Mesenchymal stem cell (in vitro differentiated cells and primary cell): Measurements from ENCODE around the gene KBTBD7.
"Not testable (repeated sequence)": the region's sequence is repeated elsewhere in the genome, so short reads cannot be mapped to it uniquely, and the experiment has no call there.

Experiments
- DNase-seq: peaks from one replicate; pipeline ENCODE4 v3.0.0-alpha.2; 2013
- H2AFZ ChIP-seq: one replicate; pipeline ENCODE4 v1.6.1; 2013; ENCODE audit warnings: low read depth, mild to moderate bottlenecking, control low read depth, inconsistent platforms, low read length, moderate library complexity
- H2AK5ac ChIP-seq: 2 replicates; pipeline ENCODE4 v1.6.1; 2013; ENCODE audit warnings: low read length, moderate library complexity, mild to moderate bottlenecking, inconsistent platforms; ENCODE audit not compliant: severe bottlenecking
- H2BK120ac ChIP-seq: one replicate; pipeline ENCODE4 v1.6.1; 2013; ENCODE audit warnings: low read depth, mild to moderate bottlenecking, inconsistent platforms, low read length, moderate library complexity
- H2BK12ac ChIP-seq, 2 experiments: one replicate each; pipeline ENCODE4 v1.6.1; 2013; ENCODE audit warnings: inconsistent platforms in 2 of 2, low read length in 2 of 2, mild to moderate bottlenecking in 2 of 2, moderate library complexity in 2 of 2, control low read depth in 1 of 2
- H2BK15ac ChIP-seq: one replicate; pipeline ENCODE4 v1.6.1; 2013; ENCODE audit warnings: mild to moderate bottlenecking, low read depth, inconsistent platforms; ENCODE audit not compliant: poor library complexity, severe bottlenecking
- H2BK5ac ChIP-seq: 2 replicates; pipeline ENCODE4 v1.6.1; 2013; ENCODE audit warnings: low read depth, mild to moderate bottlenecking, low read length, control low read depth, inconsistent platforms; ENCODE audit not compliant: poor library complexity, severe bottlenecking
- H3K14ac ChIP-seq, 2 experiments: one replicate each; pipeline ENCODE4 v1.6.1; 2013; ENCODE audit warnings: inconsistent platforms in 2 of 2, low read length in 2 of 2, control low read depth in 1 of 2, mild to moderate bottlenecking in 1 of 2, moderate library complexity in 1 of 2
- H3K18ac ChIP-seq, 2 experiments: one replicate each; pipeline ENCODE4 v1.6.1; 2013; ENCODE audit warnings: inconsistent platforms in 2 of 2, low read length in 2 of 2, control low read depth in 1 of 2, low read depth in 1 of 2, mild to moderate bottlenecking in 1 of 2
- H3K23ac ChIP-seq, 2 experiments: one replicate each; pipeline ENCODE4 v1.6.1; 2013; ENCODE audit warnings: inconsistent platforms in 2 of 2, low read length in 2 of 2, mild to moderate bottlenecking in 2 of 2, moderate library complexity in 2 of 2, control low read depth in 1 of 2
- H3K27ac ChIP-seq: 2 replicates; pipeline ENCODE4 v1.5.1; 2013; ENCODE audit warnings: mild to moderate bottlenecking, moderate library complexity, low read length, control low read depth, inconsistent platforms; ENCODE audit not compliant: poor library complexity, severe bottlenecking
- H3K27me3 ChIP-seq, 2 experiments: 2 replicates each; pipeline versions ENCODE4 v1.6.1 to v1.7.0; 2013; ENCODE audit warnings: low read length in 2 of 2, mild to moderate bottlenecking in 2 of 2, moderate library complexity in 2 of 2, control low read depth in 1 of 2, inconsistent platforms in 1 of 2; ENCODE audit not compliant: control insufficient read depth in 1 of 2, insufficient read depth in 1 of 2
- H3K36me3 ChIP-seq, 2 experiments: 2 replicates each; pipeline versions ENCODE4 v1.6.1 to v1.7.0; 2013; ENCODE audit warnings: low read length in 2 of 2, control low read depth in 1 of 2, inconsistent platforms in 1 of 2, low read depth in 1 of 2, mild to moderate bottlenecking in 1 of 2; ENCODE audit not compliant: insufficient read depth in 2 of 2, control insufficient read depth in 1 of 2
- H3K4ac ChIP-seq, 2 experiments: one replicate each; pipeline ENCODE4 v1.6.1; 2013; ENCODE audit warnings: inconsistent platforms in 2 of 2, low read length in 2 of 2, mild to moderate bottlenecking in 2 of 2, moderate library complexity in 2 of 2, control low read depth in 1 of 2, low read depth in 1 of 2
- H3K4me1 ChIP-seq: 2 replicates; pipeline ENCODE4 v1.6.1; 2013; ENCODE audit warnings: low read depth, low read length, control low read depth; ENCODE audit not compliant: control insufficient read depth, insufficient read depth
- H3K4me2 ChIP-seq: 2 replicates; pipeline ENCODE4 v1.6.1; 2013; ENCODE audit warnings: low read length, mild to moderate bottlenecking, inconsistent platforms; ENCODE audit not compliant: poor library complexity, severe bottlenecking
- H3K4me3 ChIP-seq, 2 experiments: 2 replicates each; pipeline versions ENCODE4 v1.5.1 to v1.7.0; 2013; ENCODE audit warnings: low read length in 2 of 2, mild to moderate bottlenecking in 2 of 2, control low read depth in 1 of 2, low read depth in 1 of 2; ENCODE audit not compliant: insufficient read depth in 1 of 2
- H3K79me1 ChIP-seq: replicated peaks from 2 replicates; pipeline ENCODE4 v1.6.1; 2013; ENCODE audit warnings: mild to moderate bottlenecking, control low read depth, low read length, inconsistent platforms; ENCODE audit not compliant: poor library complexity, severe bottlenecking
- H3K9ac ChIP-seq: 2 replicates; pipeline ENCODE4 v1.7.0; 2013; ENCODE audit warnings: mild to moderate bottlenecking, low read length, moderate library complexity
- H3K9me3 ChIP-seq: 2 replicates; pipeline ENCODE4 v1.7.0; 2013; ENCODE audit warnings: mild to moderate bottlenecking, low read length; ENCODE audit not compliant: control insufficient read depth
- H4K8ac ChIP-seq: one replicate; pipeline ENCODE4 v1.6.1; 2013; ENCODE audit warnings: inconsistent platforms, mild to moderate bottlenecking, low read length, moderate library complexity
- H4K91ac ChIP-seq: one replicate; pipeline ENCODE4 v1.6.1; 2013; ENCODE audit warnings: mild to moderate bottlenecking, low read length, inconsistent platforms
- WGBS: methylation state at CpG from one replicate; pipeline ENCODE4 v1.1.7; 2013; ENCODE audit warnings: mixed read lengths; 5-methylcytosine and 5-hydroxymethylcytosine counted together

KBTBD7 gene

DNA sequence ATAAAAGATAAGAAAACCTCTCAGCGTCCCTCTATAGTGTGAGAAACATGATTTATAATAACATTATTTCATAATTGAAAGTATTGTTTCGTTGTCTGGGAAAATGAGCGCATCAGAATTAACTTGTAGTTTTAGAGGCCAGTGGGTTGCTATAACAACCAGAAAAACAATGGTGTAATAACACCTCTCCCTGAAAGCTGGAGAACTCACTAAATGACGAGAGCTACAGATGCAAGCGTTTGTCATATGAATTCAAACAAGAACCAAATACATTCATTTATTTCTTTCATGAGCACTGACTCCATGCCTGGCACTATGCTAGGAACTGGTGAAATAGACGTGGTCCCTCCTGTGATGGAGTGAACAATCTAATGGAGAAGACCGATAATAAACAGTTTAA lies 16.3 kb downstream of the KBTBD7 start:
- Histone ChIP-seq H3K14ac (no peak overlapping the region), H2BK5ac (no peak overlapping the region), H2BK15ac (no peak overlapping the region), H3K36me3 (no peaks in the 10 kb centered on the region), H2AK5ac (no peak overlapping the region), H3K4ac (no peak overlapping the region), H3K27ac (no peak overlapping the region), H2BK120ac (no peak overlapping the region), H3K4me1 (no peaks in the 10 kb centered on the region), H3K23ac (no peak overlapping the region), H4K8ac (no peak overlapping the region), H2AFZ (no peak overlapping the region), H4K91ac (no peak overlapping the region), H3K4me2 (no peak overlapping the region), H3K18ac (no peak overlapping the region), H3K9ac (peak overlapping the region; percentile 66), H3K4me3 (no peak overlapping the region), H3K27me3 (no peaks in the 10 kb centered on the region), H3K9me3 (peaks cover 9% of the 10 kb centered on the region), H2BK12ac (no peak overlapping the region), H3K79me1 (no peaks in the 10 kb centered on the region)
- DNase-seq: peak; percentile 58
- WGBS: 89% methylated on average over 6 of the region's 7 CpGs

DNA sequence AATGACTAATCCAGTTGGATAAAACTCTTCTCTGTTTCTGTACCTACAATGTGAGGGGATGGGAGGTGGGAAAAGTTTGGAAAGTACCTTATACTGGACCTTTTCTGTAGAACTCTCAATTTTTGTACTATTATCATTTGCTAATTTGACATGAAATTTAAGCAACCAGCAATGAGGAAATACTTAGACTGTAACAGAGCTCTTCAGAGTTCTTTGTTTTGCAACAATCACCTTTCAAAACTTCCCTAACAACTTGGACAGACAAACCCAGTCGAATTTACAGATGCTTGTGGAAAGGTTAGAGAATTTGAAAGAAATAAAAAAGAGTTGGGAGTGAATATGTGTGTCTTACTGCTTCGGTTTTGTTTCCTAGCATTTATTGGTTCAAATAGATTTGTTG lies 16.8 kb downstream of the KBTBD7 start:
- H3K36me3 ChIP-seq: no peaks in the 10 kb centered on the region
- H2AFZ ChIP-seq: no peak overlapping the region
- H3K4me3 ChIP-seq: no peak overlapping the region
- no peak overlapping the region for H2BK5ac ChIP-seq
- no peaks in the 10 kb centered on the region for H3K79me1 ChIP-seq
- no peak overlapping the region for H3K4me2 ChIP-seq
- DNase-seq: peak; percentile 18
- peak overlapping the region; percentile 66 for H3K9ac ChIP-seq
- no peak overlapping the region for H2AK5ac ChIP-seq
- H4K8ac ChIP-seq: no peak overlapping the region
- no peak overlapping the region for H4K91ac ChIP-seq
- H2BK15ac ChIP-seq: no peak overlapping the region
- no peaks in the 10 kb centered on the region for H3K27me3 ChIP-seq
- no CpG with 5 or more reads among the region's 2 CpGs for WGBS
- no peak overlapping the region for H3K4ac ChIP-seq
- H3K9me3 ChIP-seq: peaks cover 9% of the 10 kb centered on the region
- no peak overlapping the region for H2BK120ac ChIP-seq
- H3K4me1 ChIP-seq: no peaks in the 10 kb centered on the region
- H3K23ac ChIP-seq: no peak overlapping the region
- H3K14ac ChIP-seq: no peak overlapping the region
- no peak overlapping the region for H3K27ac ChIP-seq
- no peak overlapping the region for H3K18ac ChIP-seq
- no peak overlapping the region for H2BK12ac ChIP-seq

DNA sequence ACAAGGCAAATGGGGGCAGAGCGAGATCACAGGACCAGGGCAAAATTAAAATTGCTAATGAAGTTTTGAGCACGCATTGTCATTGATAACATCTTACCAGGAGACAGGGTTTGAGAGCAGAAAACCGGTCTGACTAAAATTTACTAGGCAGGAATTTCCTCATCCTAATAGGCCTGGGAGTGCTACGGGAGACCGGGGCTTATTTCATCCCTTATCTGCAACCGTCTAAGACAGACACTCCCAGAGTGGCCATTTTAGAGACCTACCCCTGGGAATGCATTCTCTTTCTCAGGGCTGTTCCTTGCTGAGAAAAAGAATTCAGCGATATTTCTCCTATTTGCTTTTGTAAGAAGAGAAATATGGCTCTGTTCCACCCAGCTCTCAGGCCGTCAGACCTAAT lies 18.8 kb downstream of the KBTBD7 start:
- H3K4me3 ChIP-seq, H3K9me3 ChIP-seq, H2BK15ac ChIP-seq, H2AK5ac ChIP-seq, H2BK5ac ChIP-seq, H3K36me3 ChIP-seq, H3K9ac ChIP-seq, H3K27ac ChIP-seq, H3K4me2 ChIP-seq, DNase-seq, H2AFZ ChIP-seq, H4K8ac ChIP-seq, H3K4me1 ChIP-seq, H3K4ac ChIP-seq, H3K23ac ChIP-seq, H3K14ac ChIP-seq, H2BK12ac ChIP-seq, H3K79me1 ChIP-seq, H3K27me3 ChIP-seq, H4K91ac ChIP-seq, H3K18ac ChIP-seq, H2BK120ac ChIP-seq: not testable (repeated sequence)
- WGBS: 92% methylated on average over 8 of the region's 8 CpGs

DNA sequence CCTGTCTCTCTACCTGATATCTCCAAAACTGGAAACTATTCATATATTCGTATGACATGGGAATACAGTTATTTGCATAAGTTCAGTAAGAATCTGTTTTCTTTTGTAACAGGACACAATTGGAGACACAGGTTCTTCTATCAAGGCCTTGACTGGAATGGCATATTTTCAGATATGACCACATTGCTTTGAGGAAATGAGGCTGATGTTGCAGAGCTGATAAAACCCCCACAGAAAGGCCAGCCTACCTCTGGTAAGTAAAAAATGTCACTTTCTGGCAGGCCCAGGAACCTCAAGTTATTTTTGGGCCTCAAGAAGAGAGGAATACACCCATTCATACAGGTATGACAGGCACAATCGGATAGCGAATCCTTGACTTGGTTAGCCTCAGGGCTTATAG lies 32.2 kb downstream of the KBTBD7 start:
- Histone ChIP-seq H3K14ac (no peak overlapping the region), H3K4me1 (no peaks in the 10 kb centered on the region), H3K9ac (no peak overlapping the region), H3K23ac (no peak overlapping the region), H3K9me3 (no peaks in the 10 kb centered on the region), H4K91ac (no peak overlapping the region), H2AFZ (no peak overlapping the region), H2BK12ac (no peak overlapping the region), H2AK5ac (no peak overlapping the region), H3K4me2 (no peak overlapping the region), H3K4ac (no peak overlapping the region), H3K27me3 (no peaks in the 10 kb centered on the region), H2BK5ac (no peak overlapping the region), H3K79me1 (no peaks in the 10 kb centered on the region), H3K18ac (no peak overlapping the region), H3K27ac (no peak overlapping the region), H3K36me3 (no peaks in the 10 kb centered on the region), H2BK15ac (no peak overlapping the region), H3K4me3 (no peak overlapping the region), H2BK120ac (no peak overlapping the region), H4K8ac (no peak overlapping the region)
- WGBS: 100% methylated on average over 2 of the region's 3 CpGs
- no peak for DNase-seq
